ENCODE data around the gene STAB1. TPM values are rescaled to one million over a fixed set of nuclear protein-coding genes. Genes with fewer than 3 reads are reported as not detected.

The STAB1 gene
- total and polyA plus RNA-seq, 2 experiments from 2014 or later = 0.90 to 1.9 TPM

DNA sequence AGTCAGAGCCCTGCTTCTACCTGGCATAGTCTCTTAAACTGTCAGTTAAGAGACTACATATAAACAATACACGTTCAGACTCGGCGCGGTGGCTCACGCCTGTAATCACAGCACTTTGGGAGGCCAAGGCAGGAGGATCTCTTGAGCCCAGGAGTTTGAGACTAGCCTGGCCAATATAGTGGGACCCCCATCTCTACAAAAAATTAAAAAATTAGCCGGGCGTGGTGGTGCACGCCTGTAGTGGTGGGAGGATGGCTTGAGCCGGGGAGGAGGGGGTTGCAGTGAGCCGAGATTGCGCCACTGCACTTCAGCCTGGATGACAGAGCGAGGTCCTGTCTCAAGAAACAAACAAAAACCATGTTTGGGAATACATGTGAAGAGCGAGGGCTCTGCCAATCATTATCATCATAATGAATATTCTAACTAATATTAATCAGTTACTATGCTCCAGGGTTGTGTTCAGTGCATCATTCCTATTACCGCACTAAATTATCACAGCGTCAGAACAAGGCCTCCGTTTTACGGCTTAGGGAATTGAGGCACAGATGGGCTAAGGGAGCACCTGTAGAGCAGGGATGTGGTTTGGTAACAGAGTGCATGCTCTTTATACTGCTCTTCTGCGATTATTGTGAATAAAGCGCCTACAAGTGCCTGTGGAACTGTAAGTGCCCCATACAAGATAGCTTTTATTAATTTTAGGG lies 40.4 kb downstream of the STAB1 start (continued):
- no peak for TF ChIP-seq ZNF331 (CRISPR knock-in tag; IDR thresholded peaks at IDR 0.05; ENCODE audit: low read depth)
- no peak for TF ChIP-seq ZNF462 (CRISPR knock-in tag; IDR thresholded peaks at IDR 0.05)
- no peak for TF ChIP-seq NANOG (IDR thresholded peaks at IDR 0.05; ENCODE audit: borderline replicate concordance)

DNA sequence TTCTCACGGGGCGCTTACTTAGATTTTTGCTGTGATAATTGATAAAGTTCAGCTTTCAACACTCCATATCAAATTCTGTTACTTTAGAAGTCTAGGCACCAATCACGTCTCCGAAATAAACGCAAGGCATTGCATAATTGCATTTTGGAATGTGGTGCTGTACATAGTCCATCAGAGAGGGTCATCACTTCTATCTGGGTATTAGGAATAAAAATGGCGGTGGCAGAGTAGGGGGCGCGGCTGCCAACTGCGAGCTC lies 40.9 kb downstream of the STAB1 start:
- Histone ChIP-seq H3K4me2 (peak overlapping the region; percentile 86; the same call in 1 of the 2 replicates), H3K79me2 (replicated peaks; ENCODE audit: insufficient read depth) (peaks cover 57% of the 10 kb centered on the region), H3K4me3 (peak overlapping the region; percentile 39), H3K27me3 (ENCODE audit: insufficient read depth) (no peaks in the 10 kb centered on the region), H4K20me1 (replicated peaks; ENCODE audit: insufficient read depth) (peaks cover 40% of the 10 kb centered on the region), H3K36me3 (ENCODE audit: insufficient read depth) (peaks cover 4% of the 10 kb centered on the region; the same call in 1 of the 2 replicates), H3K9me2 (ENCODE audit: insufficient read depth) (no peaks in the 10 kb centered on the region), H3K27ac (ENCODE audit: low read depth) (no peak overlapping the region), H2AFZ (no peak overlapping the region), H3K4me1 (ENCODE audit: insufficient read depth) (peaks cover 43% of the 10 kb centered on the region), H3F3A (replicated peaks; ENCODE audit: low read depth) (peaks cover 18% of the 10 kb centered on the region)
- DNase-seq (ENCODE audit: low spot score) (no peak), ATAC-seq (no peak)
- H3K27me3 Mint-ChIP-seq (ENCODE audit: insufficient read depth, low read depth, poor library complexity) = peaks cover 23% of the 10 kb centered on the region
- H3K4me3 Mint-ChIP-seq = peak overlapping the region; percentile 51; the same call in 2 of the 3 replicates
- no peaks in the 10 kb centered on the region for H3K9me3 Mint-ChIP-seq
- H3K4me1 Mint-ChIP-seq = peaks cover 40% of the 10 kb centered on the region
- no peak for TF ChIP-seq EZH2 (IDR thresholded peaks at IDR 0.05; ENCODE audit: low read depth, unreplicated experiment)
- H3K36me3 Mint-ChIP-seq (ENCODE audit: low read depth) = peaks cover 19% of the 10 kb centered on the region
- H3K27ac Mint-ChIP-seq = no peak overlapping the region
